Left ventricle myocardium inferior (tissue), 1 donor: ENCODE data around the gene MBD5. TPM values are rescaled to one million over a fixed set of nuclear protein-coding genes. Genes with fewer than 3 reads are reported as not detected.

Experiments used
- DNase-seq: peaks from one replicate; pipeline ENCODE4 v3.0.0-alpha.2; 2020
- H3K27ac ChIP-seq: fragments of 200-600 bp; replicated peaks from 2 replicates; pipeline ENCODE4 v1.8.0; 2021
- H3K27me3 ChIP-seq: fragments of 200-600 bp; 2 replicates; pipeline ENCODE4 v1.8.0; 2021; ENCODE audit warnings: low read depth
- H3K36me3 ChIP-seq: fragments of 200-600 bp; 2 replicates; pipeline ENCODE4 v1.8.0; 2021
- H3K4me1 ChIP-seq: fragments of 200-600 bp; 2 replicates; pipeline ENCODE4 v1.8.0; 2021
- H3K4me3 ChIP-seq: fragments of 200-600 bp; 2 replicates; pipeline ENCODE4 v1.8.0; 2021; ENCODE audit warnings: mild to moderate bottlenecking, moderate library complexity
- H3K9me3 ChIP-seq: fragments of 200-600 bp; replicated peaks from 2 replicates; pipeline ENCODE4 v1.8.0; 2021
- CTCF ChIP-seq: fragments of 200-600 bp; IDR thresholded peaks from 2 replicates; pipeline ENCODE4 v1.8.0; 2021; ENCODE audit warnings: antibody characterized with exemption, mild to moderate bottlenecking, borderline replicate concordance
- intact Hi-C: fragments of 100-400 bp; cut with micrococcal nuclease; formaldehyde crosslinking; loops from one replicate; pipeline ENCODE4 v1.11.0; 2022
- total RNA-seq: library from RNA; stranded (reverse); fragmentation: NEBNext Ultra II Directional; extraction: Animal tissue kit (Norgen Biotek cat#: 25700); gene quantifications from one replicate; pipeline ENCODE4 v1.2.1, GENCODE V29; 2021
- donor health status: DM: no; HTN: yes; CAD: no; lungs with severe emphysema.

Gene MBD5
- total RNA-seq, 1 donor from 2014 or later, result 21.9 TPM

GRCh38 chr2:148167855-148168254 is 147.0 kb downstream of the MBD5 start:
- Histone ChIP-seq H3K4me3 (no peak overlapping the region), H3K36me3 (no peaks in the 10 kb centered on the region), H3K27me3 (no peaks in the 10 kb centered on the region), H3K9me3 (no peaks in the 10 kb centered on the region), H3K27ac (no peak overlapping the region), H3K4me1 (no peaks in the 10 kb centered on the region)
- no peak for TF ChIP-seq CTCF
- intact Hi-C loops, result no loop called here
- DNase-seq, result no peak

- no peak for TF ChIP-seq CTCF
- Histone ChIP-seq H3K36me3 (no peaks in the 10 kb centered on the region), H3K27me3 (no peaks in the 10 kb centered on the region), H3K9me3 (no peaks in the 10 kb centered on the region), H3K4me3 (no peak overlapping the region), H3K4me1 (no peaks in the 10 kb centered on the region), H3K27ac (no peak overlapping the region)
- DNase-seq, result no peak
- intact Hi-C loops, result no loop called here
These were observed 151.4 kb downstream of the MBD5 start for GRCh38 chr2:148172131-148172753.

- H3K4me3 ChIP-seq, result no peak overlapping the region
- no peaks in the 10 kb centered on the region for H3K4me1 ChIP-seq
- TF ChIP-seq CTCF, result no peak
- H3K27me3 ChIP-seq, result no peaks in the 10 kb centered on the region
- no peak for DNase-seq
- intact Hi-C loops, result no loop called here
- H3K27ac ChIP-seq, result no peak overlapping the region
- no peaks in the 10 kb centered on the region for H3K36me3 ChIP-seq
- H3K9me3 ChIP-seq, result no peaks in the 10 kb centered on the region
These were observed 152.3 kb downstream of the MBD5 start for GRCh38 chr2:148173168-148173567.

GRCh38 chr2:148177559-148177958 is 156.7 kb downstream of the MBD5 start:
- intact Hi-C loops, result no loop called here

GRCh38 chr2:148179724-148180123 is 158.8 kb downstream of the MBD5 start:
- intact Hi-C loops, result no loop called here
- H3K36me3 ChIP-seq, result peaks cover 19% of the 10 kb centered on the region
- no peaks in the 10 kb centered on the region for H3K27me3 ChIP-seq
- no peaks in the 10 kb centered on the region for H3K9me3 ChIP-seq
- no peak for TF ChIP-seq CTCF
- H3K4me1 ChIP-seq, result no peaks in the 10 kb centered on the region
- no peak overlapping the region for H3K4me3 ChIP-seq
- no peak overlapping the region for H3K27ac ChIP-seq
- no peak for DNase-seq

More at GRCh38 chr2:148177559-148177958, 156.7 kb downstream of the MBD5 start:
- Histone ChIP-seq H3K27me3 (no peaks in the 10 kb centered on the region), H3K36me3 (peaks cover 14% of the 10 kb centered on the region), H3K27ac (no peak overlapping the region), H3K4me3 (no peak overlapping the region), H3K9me3 (no peaks in the 10 kb centered on the region), H3K4me1 (no peaks in the 10 kb centered on the region)
- DNase-seq, result no peak
- TF ChIP-seq CTCF, result no peak
